K562 (cell line): Measurements from ENCODE around the gene AUNIP. TPM values are rescaled to one million over a fixed set of nuclear protein-coding genes. Genes with fewer than 3 reads are reported as not detected.
A peak's percentile ranks its signal among the peaks of the same experiment; 100 is the strongest.

Experiments
- ARID4B ChIP-seq: sonication (generic); formaldehyde crosslinking; IDR thresholded peaks from 2 replicates; pipeline ENCODE4 v1.8.0; 2022; ENCODE audit warnings: mild to moderate bottlenecking, missing genetic modification reagents
- GTF3C2 ChIP-seq: IDR thresholded peaks from 3 replicates; pipeline ENCODE4 v1.6.1; 2011; ENCODE audit warnings: borderline replicate concordance, mild to moderate bottlenecking, moderate library complexity; ENCODE audit not compliant: insufficient read length; ENCODE audit errors: extremely low read depth
- SIRT6 ChIP-seq: IDR thresholded peaks from one replicate; pipeline ENCODE4 v1.6.1; 2012; ENCODE audit warnings: low read depth, mild to moderate bottlenecking, control low read depth, inconsistent platforms, low read length, moderate library complexity
- ZBTB40 ChIP-seq, 2 experiments: fragments of 450-650 bp in 1 of 2; sonication (generic) in 1 of 2; formaldehyde crosslinking in 1 of 2; IDR thresholded peaks; 2 replicates each; pipeline versions ENCODE4 v1.7.1 to v1.9.0; 2016 to 2022; ENCODE audit warnings: inconsistent platforms in 1 of 2, mild to moderate bottlenecking in 1 of 2, missing genetic modification reagents in 1 of 2
- ZNF518B ChIP-seq: fragments of 250-450 bp; sonication (Bioruptor Pico); IDR thresholded peaks from 2 replicates; pipeline ENCODE4 v1.5.0; 2021; ENCODE audit warnings: mild to moderate bottlenecking, moderate library complexity
- polyA plus RNA-seq, 8 experiments: library from polyadenylated mRNA; depleted of rRNA in 4 of 8; stranded (reverse) in 5 of 8; unstranded in 3 of 8; fragments of >200 nt; fragmentation: Nextera tagmentation in 2 of 8; fragmentation: Illumina TruSeq in 1 of 8; extraction: Ambion mirVana in 2 of 8; extraction: Trizol in 1 of 8; gene quantifications; 2 replicates each; pipeline versions ENCODE4 v1.2.1 to v1.2.3, GENCODE V29; 2011 to 2014; ENCODE audit warnings: inconsistent platforms in 1 of 8, missing spikeins in 1 of 8
- total RNA-seq, 7 experiments: library from RNA; depleted of rRNA in 6 of 7; stranded (reverse); fragments of >200 nt in 6 of 7; fragmentation: Illumina TruSeq in 2 of 7; extraction: Trizol in 2 of 7; gene quantifications; 2 replicates each; pipeline versions ENCODE4 v1.2.1 to v1.2.3, GENCODE V29; 2011 to 2021; ENCODE audit warnings: low replicate concordance in 1 of 7

Gene AUNIP
- total and polyA plus RNA-seq, 9 of the 15 experiments (the other 6 are each of a cell fraction or from before 2014, with no cell fraction given) = 12.1 to 53.8 (median 47.1) TPM

GRCh38 chr1:25895365-25895990, 36.2 kb upstream of the AUNIP start (continued):
- TF ChIP-seq ZBTB40 (IDR thresholded peaks at IDR 0.05) (no peak), ZBTB40 (CRISPR knock-in tag; IDR thresholded peaks at IDR 0.05) (no peak), ZNF518B (CRISPR knock-in tag) (no peak), SIRT6 (no peak), GTF3C2 (no peak), ARID4B (CRISPR knock-in tag) (peak; percentile 71)
